ENCODE results near the gene SLC39A6. TPM values are rescaled to one million over a fixed set of nuclear protein-coding genes. Genes with fewer than 3 reads are reported as not detected.

SLC39A6 gene
- total and polyA plus RNA-seq, 2 experiments from 2014 or later = 20.8 to 47.3 TPM

GRCh38 chr18:36114738-36115137 lies 14.4 kb downstream of the SLC39A6 start:
- Histone ChIP-seq H3F3A (replicated peaks; ENCODE audit: low read depth) (no peaks in the 10 kb centered on the region), H3K79me2 (replicated peaks; ENCODE audit: insufficient read depth) (no peaks in the 10 kb centered on the region), H3K9me2 (ENCODE audit: insufficient read depth) (no peaks in the 10 kb centered on the region), H3K36me3 (ENCODE audit: insufficient read depth) (peaks cover 37% of the 10 kb centered on the region; the same call in 1 of the 2 replicates), H3K27me3 (ENCODE audit: insufficient read depth) (no peaks in the 10 kb centered on the region), H3K27ac (ENCODE audit: low read depth) (no peak overlapping the region), H3K4me2 (no peak overlapping the region), H2AFZ (no peak overlapping the region), H3K4me1 (ENCODE audit: insufficient read depth) (no peaks in the 10 kb centered on the region), H3K4me3 (no peak overlapping the region), H4K20me1 (replicated peaks; ENCODE audit: insufficient read depth) (no peaks in the 10 kb centered on the region)
- no peak overlapping the region for H3K4me3 Mint-ChIP-seq
- H3K9me3 Mint-ChIP-seq = no peaks in the 10 kb centered on the region
- TF ChIP-seq EZH2 (IDR thresholded peaks at IDR 0.05; ENCODE audit: low read depth, unreplicated experiment) = no peak
- TF ChIP-seq ZNF462 (CRISPR knock-in tag; IDR thresholded peaks at IDR 0.05) = no peak
- TF ChIP-seq ETS1 (IDR thresholded peaks at IDR 0.05) = no peak
- TF ChIP-seq ZNF331 (CRISPR knock-in tag; IDR thresholded peaks at IDR 0.05; ENCODE audit: low read depth) = no peak
- no peak for TF ChIP-seq EZH2phosphoT487 (IDR thresholded peaks at IDR 0.05; ENCODE audit: unreplicated experiment)
- no peak for ATAC-seq
- H3K27ac Mint-ChIP-seq = no peak overlapping the region
- peaks cover 67% of the 10 kb centered on the region for H3K36me3 Mint-ChIP-seq (ENCODE audit: low read depth)
- H3K27me3 Mint-ChIP-seq (ENCODE audit: insufficient read depth, low read depth, poor library complexity) = peaks cover 4% of the 10 kb centered on the region
- no peak for DNase-seq (ENCODE audit: low spot score)
- H3K4me1 Mint-ChIP-seq = no peaks in the 10 kb centered on the region

GRCh38 chr18:36114251-36114650 lies 14.9 kb downstream of the SLC39A6 start:
- H4K20me1 ChIP-seq (replicated peaks; ENCODE audit: insufficient read depth) = no peaks in the 10 kb centered on the region
- H3K27me3 Mint-ChIP-seq (ENCODE audit: insufficient read depth, low read depth, poor library complexity) = peaks cover 4% of the 10 kb centered on the region
- no peak for ATAC-seq
- peaks cover 37% of the 10 kb centered on the region; the same call in 1 of the 2 replicates for H3K36me3 ChIP-seq (ENCODE audit: insufficient read depth)
- H3K4me3 ChIP-seq = no peak overlapping the region
- DNase-seq (ENCODE audit: low spot score) = no peak
- no peak overlapping the region for H3K4me2 ChIP-seq
- H3F3A ChIP-seq (replicated peaks; ENCODE audit: low read depth) = no peaks in the 10 kb centered on the region
- H3K27ac Mint-ChIP-seq = no peak overlapping the region
- H3K36me3 Mint-ChIP-seq (ENCODE audit: low read depth) = peaks cover 64% of the 10 kb centered on the region
- H3K4me1 Mint-ChIP-seq = no peaks in the 10 kb centered on the region
- H3K9me2 ChIP-seq (ENCODE audit: insufficient read depth) = no peaks in the 10 kb centered on the region
- no peak overlapping the region for H2AFZ ChIP-seq
- H3K4me1 ChIP-seq (ENCODE audit: insufficient read depth) = no peaks in the 10 kb centered on the region
- H3K4me3 Mint-ChIP-seq = no peak overlapping the region
- H3K27me3 ChIP-seq (ENCODE audit: insufficient read depth) = no peaks in the 10 kb centered on the region
- H3K79me2 ChIP-seq (replicated peaks; ENCODE audit: insufficient read depth) = no peaks in the 10 kb centered on the region
- H3K27ac ChIP-seq (ENCODE audit: low read depth) = no peak overlapping the region
- no peaks in the 10 kb centered on the region for H3K9me3 Mint-ChIP-seq
- TF ChIP-seq ZNF331 (CRISPR knock-in tag; IDR thresholded peaks at IDR 0.05; ENCODE audit: low read depth) = no peak
- no peak for TF ChIP-seq ETS1 (IDR thresholded peaks at IDR 0.05)
- no peak for TF ChIP-seq EZH2phosphoT487 (IDR thresholded peaks at IDR 0.05; ENCODE audit: unreplicated experiment)

All from GM23338 (cell line).